Fibroblast of mammary gland (primary cell): ENCODE results near the gene TMC1.

Source experiments
- DNase-seq: peaks from one replicate; pipeline ENCODE4 v3.0.0-alpha.2; 2010; ENCODE audit warnings: low read depth
- H3K4me3 ChIP-seq: 2 replicates; pipeline ENCODE4 v1.5.1; 2011; ENCODE audit warnings: low read depth, mild to moderate bottlenecking, low read length, moderate library complexity; ENCODE audit not compliant: control insufficient read depth
- CTCF ChIP-seq: conservative IDR thresholded peaks from 2 replicates; pipeline ENCODE4 v1.5.1; 2011; ENCODE audit warnings: low read depth, low read length, inconsistent platforms; ENCODE audit not compliant: control insufficient read depth, insufficient read depth

Gene TMC1

GRCh38 chr9:72874344-72874743, 352.9 kb downstream of the TMC1 start:
- no peak for DNase-seq
- TF ChIP-seq CTCF, result no peak

GRCh38 chr9:72875221-72875620, 353.8 kb downstream of the TMC1 start:
- no peak for TF ChIP-seq CTCF
- DNase-seq, result no peak
- H3K4me3 ChIP-seq, result no peak overlapping the region

More at GRCh38 chr9:72874344-72874743, 352.9 kb downstream of the TMC1 start:
- no peak overlapping the region for H3K4me3 ChIP-seq

GRCh38 chr9:72880821-72881220, 359.4 kb downstream of the TMC1 start:
- no peak for TF ChIP-seq CTCF
- DNase-seq, result no peak
- no peak overlapping the region for H3K4me3 ChIP-seq

- no peak for TF ChIP-seq CTCF
- DNase-seq, result no peak
- no peak overlapping the region for H3K4me3 ChIP-seq
Observed at GRCh38 chr9:72882117-72882775, 360.8 kb downstream of the TMC1 start.

- no peak overlapping the region for H3K4me3 ChIP-seq
- TF ChIP-seq CTCF, result no peak
- no peak for DNase-seq
Observed at GRCh38 chr9:72883875-72884274, 362.5 kb downstream of the TMC1 start.

- no peak overlapping the region for H3K4me3 ChIP-seq
- no peak for TF ChIP-seq CTCF
- DNase-seq, result no peak
Observed at GRCh38 chr9:72884508-72884907, 363.1 kb downstream of the TMC1 start.
